HG02610 (cell line): ENCODE results near the gene MRPL43.
A peak's percentile ranks its signal among the peaks of the same experiment; 100 is the strongest.

Source experiments
- ATAC-seq: cut with Tn5 transposase; IDR thresholded peaks from one replicate; pipeline ENCODE4 v1.9.1; 2021; ENCODE audit warnings: mild to moderate bottlenecking, moderate library complexity; ENCODE audit not compliant: unreplicated experiment

Gene MRPL43

DNA sequence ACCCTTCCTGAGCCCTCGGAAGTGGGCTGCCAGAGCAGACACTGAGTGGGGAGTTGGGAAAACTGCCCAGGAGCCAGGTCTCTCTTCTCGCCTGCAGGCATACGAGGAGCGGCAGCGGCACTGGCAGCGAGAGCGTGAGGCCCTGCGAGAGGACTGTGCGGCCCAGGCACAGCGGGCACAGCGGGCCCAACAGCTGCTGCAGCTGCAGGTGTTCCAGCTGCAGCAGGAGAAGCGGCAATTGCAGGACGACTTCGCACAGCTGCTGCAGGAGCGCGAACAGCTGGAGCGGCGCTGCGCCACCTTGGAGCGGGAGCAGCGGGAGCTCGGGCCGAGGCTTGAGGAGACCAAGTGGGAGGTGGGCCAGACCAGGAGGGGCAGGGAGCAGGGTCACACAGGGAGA, 18.1 kb upstream of the MRPL43 start:
- no peak for ATAC-seq

DNA sequence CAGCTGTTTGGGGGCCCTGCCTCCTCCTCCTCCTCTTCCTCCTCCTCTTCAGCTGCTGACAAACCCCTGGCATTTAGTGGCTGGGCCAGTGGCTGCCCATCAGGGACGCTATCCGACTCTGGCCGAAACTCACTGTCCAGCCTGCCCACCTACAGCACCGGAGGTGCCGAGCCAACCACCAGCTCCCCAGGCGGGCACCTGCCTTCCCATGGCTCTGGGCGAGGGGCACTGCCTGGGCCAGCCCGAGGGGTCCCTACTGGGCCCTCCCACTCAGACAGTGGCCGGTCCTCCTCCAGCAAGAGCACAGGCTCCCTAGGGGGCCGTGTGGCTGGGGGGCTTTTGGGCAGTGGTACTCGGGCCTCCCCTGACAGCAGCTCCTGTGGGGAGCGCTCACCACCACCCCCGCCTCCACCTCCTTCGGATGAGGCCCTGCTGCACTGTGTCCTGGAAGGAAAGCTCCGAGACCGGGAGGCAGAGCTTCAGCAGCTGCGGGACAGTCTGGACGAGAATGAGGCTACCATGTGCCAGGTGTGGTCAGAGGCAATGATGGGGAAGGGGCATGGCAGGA, 16.4 kb upstream of the MRPL43 start:
- no peak for ATAC-seq

DNA sequence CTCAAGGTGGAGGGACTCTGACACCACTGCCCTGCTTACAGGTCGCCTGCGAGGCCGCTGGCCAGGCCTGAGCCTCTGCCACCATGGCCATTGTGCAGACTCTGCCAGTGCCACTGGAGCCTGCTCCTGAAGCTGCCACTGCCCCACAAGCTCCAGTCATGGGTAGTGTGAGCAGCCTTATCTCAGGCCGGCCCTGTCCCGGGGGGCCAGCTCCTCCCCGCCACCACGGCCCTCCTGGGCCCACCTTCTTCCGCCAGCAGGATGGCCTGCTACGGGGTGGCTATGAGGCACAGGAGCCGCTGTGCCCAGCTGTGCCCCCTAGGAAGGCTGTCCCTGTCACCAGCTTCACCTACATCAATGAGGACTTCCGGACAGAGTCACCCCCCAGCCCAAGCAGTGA, 15.2 kb upstream of the MRPL43 start:
- ATAC-seq, result no peak

DNA sequence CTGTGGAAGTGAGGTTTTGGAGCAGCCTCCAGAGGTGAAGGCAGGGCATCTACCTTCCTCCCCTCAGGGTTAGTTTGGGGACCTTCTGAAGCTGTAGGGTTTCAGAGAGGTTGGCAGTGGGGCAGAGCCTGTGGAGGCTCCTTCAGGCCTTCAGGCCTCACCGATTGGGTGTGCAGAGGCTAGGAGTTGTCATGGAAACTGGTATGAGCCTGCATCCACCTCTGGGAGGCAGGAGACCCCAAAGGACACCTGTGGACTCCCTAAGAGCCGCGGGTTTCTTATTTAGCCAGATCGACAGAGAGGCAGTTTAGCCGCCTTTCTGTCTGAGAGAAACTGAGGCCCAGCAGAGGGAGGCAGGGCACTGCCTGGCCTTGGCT, 14.3 kb upstream of the MRPL43 start:
- ATAC-seq, result no peak

DNA sequence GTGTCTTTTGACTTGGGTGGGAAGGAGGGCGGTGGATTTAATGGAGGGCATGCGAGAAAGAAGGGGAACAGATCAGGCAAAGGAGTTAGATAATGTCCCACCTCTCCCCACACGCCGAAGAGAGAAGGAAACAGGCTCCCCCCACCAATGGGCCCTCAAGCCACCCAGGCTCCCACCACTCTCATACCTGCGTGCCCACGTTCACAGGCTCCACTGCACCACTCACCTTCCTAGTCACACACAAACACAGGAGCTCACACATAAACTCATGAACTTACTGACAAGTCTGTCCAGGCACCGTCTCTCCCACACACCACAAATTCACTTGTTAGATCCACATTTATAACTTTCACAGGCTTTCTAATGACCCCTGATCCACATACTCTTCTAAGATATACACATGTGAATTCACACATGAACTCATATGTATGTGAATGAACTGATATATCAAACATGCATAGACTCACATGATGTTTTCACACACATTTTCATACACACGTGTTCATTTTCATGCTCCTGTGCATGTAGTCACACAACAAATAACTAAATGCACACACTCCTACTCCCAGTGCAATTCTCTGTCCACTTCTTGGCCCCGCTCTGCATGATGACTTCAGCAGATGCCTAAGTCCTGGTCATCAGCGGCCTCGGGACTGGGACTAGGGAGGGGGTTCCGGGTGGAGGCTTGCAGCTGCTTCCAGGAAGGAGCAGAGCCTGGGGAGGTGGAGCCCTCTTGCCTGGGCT, 13.8 kb upstream of the MRPL43 start:
- no peak for ATAC-seq

DNA sequence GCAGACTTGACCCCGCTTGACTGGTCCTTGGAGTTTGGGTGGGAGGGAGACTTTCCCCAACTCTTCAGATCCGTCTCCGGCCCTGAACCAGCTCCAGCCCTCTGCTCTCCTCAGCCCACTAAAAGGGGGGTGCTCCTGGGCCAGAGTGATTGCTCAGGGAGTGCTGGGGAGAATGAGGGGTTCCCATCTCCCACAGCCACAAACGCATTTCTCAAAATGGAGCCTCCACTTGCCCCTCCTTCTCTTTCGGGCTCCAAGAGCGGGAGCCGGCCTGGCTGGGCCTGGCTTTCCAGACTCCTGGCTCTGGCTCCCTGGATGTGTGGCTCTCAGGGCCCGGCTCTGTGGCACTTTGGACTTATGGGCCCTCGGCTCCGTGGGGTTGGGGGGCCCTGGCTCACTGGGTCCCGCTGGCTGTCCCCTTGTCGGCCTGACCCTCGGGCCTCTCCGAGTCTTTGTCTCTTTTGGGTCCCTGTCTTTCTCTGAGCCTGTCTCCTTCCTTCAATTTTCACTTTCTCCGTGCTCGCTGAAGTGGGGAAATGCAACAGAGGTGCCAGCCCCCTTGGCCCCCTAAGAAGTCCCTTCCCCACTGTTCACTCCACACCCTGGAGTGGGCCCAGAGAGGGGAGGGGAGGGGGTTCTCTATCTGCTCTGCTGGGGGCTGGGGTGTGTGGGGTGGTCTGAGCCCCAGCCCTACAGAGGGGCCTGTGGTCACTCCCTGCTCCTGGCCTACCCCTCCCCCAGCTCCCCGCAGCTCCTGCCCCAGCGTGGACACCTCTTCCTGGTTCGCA, 13.0 kb upstream of the MRPL43 start:
- ATAC-seq, result no peak

DNA sequence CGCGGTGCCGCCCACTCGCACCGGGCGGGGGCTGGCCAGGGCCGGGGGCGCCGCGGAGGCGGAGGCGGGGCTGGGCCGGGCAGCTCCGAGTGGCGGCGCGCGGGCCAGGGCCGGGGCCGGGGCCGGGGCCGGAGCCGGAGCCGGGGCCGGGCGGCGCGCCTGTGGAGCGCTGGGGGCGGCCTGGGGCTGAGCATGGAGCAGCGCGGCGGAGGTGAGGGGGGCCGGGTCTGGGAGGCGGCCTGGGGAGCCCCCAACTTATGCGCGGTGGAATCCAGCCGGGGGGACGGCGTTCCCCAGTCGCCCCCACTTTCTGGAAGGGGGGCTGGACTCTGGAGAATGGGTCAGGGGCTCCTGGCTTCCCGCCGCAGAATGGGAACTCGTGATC, 12.4 kb upstream of the MRPL43 start, which contains the start of gene LZTS2:
LZTS2 (plus strand) TSS at position 67 of the 385 bp plus-strand sequence. CDS start 2,731 bp downstream, outside the sequence.
- no peak for ATAC-seq

DNA sequence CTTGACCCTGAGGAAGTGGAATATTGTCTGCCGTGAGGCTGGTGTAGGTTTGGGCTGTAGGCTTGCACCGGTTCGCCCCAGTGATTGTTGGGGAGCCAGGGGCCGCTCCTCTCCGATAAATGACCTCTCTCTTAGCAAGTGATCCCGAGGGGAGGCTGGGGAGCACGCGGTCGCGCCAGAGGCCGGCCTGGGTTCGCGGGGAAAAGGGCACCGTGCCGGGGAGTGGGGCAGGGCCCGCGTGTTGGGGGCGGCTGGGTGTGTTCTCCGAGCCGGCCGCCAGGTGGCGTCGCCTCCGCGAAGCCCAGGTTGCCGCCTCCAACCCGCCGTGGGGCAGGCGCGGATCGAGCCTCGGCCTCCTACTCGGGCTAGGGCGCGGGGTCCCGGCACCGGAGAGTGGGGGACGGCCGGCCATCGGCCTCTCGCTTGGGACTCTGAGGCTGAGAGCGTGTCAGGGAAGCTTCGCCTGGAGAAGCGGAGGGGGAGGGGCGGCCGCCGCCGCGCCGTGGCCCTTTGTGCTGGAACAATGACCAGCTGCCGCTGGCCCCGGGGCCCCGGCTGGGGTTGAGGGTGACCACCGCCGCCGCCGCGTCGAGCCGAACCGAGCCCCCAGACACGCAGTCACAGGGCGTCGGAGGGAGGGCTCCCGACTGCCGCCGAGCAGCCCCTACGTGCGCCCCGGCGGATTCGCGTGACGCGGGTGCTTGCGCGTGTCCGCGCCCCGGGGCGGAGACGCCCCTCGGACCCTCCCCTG, 11.9 kb upstream of the MRPL43 start:
- ATAC-seq, result peak; percentile 49

DNA sequence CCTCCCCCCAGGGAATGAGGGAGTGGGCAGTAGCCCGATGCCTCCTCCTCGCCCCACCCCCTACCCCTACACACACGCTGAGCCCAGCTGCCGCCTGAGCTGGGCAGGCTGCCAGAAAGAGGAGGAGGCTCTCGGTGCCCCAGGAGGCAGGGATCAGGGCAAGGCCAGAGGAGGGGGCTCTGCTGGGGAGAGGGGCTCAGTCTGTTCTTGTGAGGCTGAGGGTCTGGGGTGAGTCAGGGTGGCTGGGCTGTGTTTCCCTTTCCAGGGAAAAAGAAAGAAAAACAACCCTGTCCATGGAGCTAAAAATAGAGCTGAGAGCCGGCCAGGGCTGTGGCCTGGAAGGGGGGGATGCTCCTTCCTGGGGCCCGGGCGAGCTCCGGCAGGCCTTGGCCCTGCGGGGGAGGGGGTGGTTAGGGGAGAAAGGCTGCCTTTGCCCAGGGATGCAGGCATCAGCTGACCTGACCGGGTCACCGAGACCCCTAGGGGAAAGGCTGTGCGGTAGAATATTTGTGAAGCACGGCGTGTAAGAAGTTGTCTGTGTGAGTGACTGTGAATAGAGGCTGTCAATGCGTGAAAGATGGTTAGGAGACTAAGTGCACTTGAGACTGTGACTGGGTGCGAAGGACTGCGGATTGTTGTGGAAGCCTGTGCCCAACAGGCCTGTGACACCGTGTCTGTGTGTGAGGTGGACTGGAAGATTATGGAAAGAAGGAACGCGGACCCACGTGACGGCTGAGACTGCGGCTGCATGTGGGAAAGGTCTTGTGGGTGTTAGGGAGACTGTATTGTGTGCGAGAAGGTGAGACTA, 11.1 kb upstream of the MRPL43 start:
- ATAC-seq, result no peak

DNA sequence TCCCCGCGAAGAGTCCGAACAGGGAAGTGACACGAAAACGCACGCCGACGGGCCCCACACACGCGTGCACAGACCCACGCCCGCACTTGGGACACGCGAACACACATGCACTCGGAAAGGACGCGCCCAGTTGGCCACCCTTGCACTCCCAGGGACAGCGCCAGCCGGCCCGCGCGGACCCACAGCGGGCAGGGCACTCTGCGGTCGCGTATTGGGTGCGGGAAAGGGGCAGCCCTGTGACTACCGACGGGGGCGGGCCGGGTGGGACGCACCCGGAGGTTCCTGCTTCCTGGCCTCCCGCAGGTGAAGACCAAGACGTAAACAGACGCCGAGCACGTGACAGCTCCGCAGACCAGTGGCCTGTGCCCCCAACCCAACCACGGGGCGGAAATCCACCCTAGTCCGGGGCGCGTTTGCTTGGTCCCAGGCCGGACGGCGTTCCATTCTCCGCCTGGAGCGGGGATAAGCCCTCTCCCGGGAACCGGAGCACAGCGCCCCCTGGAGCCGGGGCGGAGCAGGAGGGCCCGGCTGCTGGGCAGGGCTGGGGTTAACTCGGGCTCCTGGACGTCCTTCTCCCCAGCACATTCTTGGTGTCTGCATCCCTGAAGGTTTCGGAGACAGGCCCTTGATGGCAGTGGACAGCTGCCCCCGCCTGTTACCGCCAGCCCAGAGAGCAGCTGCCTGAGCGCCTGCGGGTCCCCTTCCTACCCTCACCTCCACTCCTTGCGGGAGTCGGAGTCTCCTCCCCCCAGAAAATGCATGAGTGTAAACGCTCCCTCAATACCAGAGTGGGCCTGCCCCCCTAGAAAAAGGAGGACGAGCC, 10.3 kb upstream of the MRPL43 start:
- peak; percentile 30 for ATAC-seq

DNA sequence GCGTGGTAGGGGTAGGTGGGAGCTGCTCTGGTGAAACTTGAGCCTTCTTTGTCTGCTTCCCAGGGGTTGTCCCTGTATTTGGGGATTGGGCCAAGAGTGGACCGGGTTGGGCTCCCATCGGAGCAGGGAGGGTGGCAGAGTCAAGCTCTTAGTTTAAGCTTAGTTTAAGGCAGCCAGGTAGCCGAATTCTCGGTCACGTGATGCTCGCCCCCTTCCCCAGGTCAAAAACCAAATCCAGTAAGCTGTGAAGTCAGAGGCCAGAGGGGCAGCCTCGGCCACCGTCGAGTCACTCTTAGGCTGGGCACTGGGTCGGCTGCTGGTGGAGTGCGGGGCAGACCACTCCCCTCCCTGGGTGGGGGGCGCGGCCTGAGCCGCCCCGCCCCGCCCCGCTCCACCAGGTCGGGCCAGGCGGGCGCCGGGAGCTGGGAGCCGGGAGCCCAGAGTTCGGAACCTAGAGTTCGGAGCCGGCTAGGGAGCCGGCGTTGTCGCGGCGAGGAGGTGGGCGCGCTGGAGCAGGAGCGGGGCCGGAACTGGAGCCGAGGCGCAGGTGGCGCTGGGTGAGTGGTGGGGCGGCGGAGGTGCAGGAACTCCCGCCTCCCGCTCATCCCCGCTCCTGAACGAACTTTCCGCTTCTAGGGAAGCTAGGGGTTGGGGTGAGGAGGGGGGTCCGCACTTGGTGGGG, 9.5 kb upstream of the MRPL43 start:
- no peak for ATAC-seq

DNA sequence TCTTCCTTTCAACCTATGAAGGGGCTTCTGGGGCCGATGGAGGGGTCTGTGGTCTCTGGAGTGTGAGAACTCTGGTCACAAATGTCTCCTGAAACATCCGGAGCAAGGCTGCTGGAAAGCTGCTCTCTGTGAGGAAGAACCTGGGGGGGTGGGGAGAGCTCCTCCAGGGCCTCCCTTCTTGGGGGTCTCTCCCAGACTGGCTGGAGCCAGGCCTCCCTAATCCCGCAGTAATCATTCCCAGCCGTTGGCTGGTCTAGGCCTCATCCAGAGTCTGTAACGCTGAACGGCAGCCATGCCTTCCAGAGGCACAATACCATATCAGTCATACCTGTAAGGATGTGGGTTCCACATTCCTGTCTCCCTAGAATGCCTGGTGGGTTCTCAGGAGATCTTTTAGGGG, 7.9 kb upstream of the MRPL43 start:
- ATAC-seq, result no peak

DNA sequence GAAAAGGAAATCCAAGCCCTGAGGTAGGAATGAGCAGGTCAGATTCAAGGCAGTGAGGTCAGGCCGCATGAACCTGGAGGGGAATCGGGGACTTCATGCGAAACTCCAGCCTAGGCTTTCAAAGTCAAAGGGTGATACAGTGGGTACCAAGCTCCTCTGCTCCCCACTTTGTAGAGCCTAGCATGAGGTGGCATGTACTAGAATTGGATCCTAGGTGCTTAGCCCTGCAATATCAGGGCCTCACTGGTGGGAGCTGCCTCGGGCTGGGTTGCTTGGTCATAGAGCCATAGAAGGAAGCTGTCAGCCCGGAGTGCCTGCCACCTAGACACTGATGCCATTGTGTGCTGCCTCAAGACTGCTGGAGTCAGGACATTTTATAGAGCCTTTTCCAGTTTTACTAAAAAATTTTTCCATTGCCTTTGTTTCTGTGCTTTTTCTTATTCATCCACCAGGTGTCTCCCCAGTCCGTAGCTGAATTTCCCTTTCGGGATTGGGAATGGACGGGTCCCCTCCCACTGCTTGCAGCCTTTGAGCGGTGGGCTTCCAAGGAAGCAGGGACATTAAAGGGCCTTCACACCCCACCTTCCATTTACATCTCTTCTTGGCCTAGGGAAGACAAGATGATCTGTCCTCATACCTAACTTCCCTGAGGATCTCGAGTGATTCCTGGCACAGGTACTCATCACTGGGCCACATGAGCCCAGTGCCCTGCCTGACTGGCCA, 6.8 kb upstream of the MRPL43 start:
- no peak for ATAC-seq

DNA sequence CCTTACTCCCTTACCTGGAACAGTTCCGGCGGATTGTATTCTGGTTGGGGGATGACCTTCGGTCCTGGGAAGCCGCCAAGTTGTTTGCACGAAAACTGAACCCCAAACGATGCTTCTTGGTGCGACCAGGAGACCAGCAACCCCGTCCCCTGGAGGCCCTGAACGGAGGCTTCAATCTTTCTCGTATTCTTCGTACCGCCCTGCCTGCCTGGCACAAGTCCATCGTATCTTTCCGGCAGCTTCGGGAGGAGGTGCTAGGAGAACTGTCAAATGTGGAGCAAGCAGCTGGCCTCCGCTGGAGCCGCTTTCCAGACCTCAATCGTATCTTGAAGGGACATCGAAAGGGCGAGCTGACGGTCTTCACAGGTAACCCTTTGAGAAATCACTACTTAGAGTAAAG, 1.8 kb upstream of the MRPL43 start:
- ATAC-seq, result no peak

DNA sequence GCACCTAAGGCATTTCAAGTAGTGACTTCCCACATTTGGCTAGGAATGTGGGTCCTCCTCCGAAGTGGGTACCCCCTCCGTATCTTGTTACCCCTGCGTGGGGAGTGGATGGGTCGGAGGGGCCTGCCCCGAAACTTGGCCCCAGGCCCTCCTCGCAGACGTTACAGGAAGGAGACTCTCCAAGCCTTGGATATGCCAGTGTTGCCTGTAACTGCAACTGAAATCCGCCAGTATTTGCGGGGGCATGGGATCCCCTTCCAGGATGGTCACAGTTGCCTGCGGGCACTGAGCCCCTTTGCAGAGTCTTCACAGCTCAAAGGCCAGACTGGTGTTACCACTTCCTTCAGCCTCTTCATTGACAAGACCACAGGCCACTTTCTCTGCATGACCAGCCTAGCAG, 869 bp upstream of the MRPL43 start:
- ATAC-seq, result no peak

DNA sequence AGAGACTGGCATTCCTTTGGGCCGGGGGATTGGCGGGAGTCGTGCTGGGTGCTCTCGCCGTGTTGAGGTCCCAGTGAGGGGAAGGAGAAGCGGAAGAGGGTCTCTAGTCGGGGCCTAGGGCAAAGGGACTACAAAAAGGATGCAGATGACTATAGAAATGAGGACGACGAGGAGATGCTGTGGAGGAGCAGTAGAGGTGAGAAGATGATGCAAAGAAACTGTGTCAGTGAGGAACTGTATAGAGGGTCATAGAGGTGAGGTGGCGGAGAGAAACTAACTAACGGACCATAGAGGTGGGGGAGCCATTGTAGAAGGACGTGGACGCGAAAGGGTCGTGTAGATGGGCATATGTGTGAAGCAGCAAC, 370 bp upstream of the MRPL43 start:
- ATAC-seq, result no peak

DNA sequence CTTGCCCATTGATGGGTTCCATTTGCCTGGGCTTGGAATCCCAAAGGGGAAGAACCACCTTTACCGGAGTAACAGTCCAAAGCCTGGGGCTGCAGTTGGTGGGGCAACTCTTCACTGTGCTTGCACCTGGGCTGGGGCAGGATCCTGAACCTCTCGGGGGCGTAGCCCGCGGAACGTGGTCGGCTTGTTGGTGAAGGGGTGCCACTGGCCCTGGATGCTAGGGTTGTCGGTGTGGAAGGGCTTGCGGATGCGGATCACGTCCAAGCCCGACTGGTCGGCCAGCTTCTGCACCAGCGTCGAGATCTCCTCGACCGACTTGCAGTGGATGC, 710 bp downstream of the MRPL43 start:
- ATAC-seq, result no peak

DNA sequence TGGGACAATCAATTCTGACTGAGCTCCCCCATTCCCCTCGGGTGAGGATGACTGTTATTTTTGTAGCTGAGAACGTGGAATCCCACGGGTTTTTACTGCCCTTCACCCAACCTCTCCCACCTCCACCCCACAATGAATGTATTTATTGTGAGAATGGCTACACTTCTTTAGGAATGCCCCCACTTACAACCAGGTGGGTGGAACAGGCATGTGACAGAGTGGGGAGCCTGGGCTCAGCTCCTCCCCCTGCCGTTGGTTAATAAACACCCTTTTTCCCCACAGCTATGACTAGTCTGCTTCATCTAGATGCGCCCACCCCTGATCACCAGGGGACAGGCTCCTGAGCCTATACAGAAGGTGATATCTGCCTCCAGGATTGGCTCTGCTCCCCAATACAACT, 2.0 kb downstream of the MRPL43 start:
- no peak for ATAC-seq
